Measurements from ENCODE around the gene SWAP70.

The SWAP70 gene

GRCh38 chr11:9669954-9670353, 6.1 kb downstream of the SWAP70 start:
- Histone ChIP-seq H3K36me3 (ENCODE audit: control insufficient read depth, insufficient read depth, low read length) (no peaks in the 10 kb centered on the region), H3K4me3 (ENCODE audit: low read depth, low read length) (no peak overlapping the region), H3K27me3 (ENCODE audit: control insufficient read depth, insufficient read depth, low read length) (no peaks in the 10 kb centered on the region), H3K27ac (no peak overlapping the region), H2AFZ (no peak overlapping the region), H3K9me3 (ENCODE audit: control insufficient read depth, low read length) (no peaks in the 10 kb centered on the region), H3K79me2 (no peaks in the 10 kb centered on the region), H3K4me2 (ENCODE audit: low read length) (no peak overlapping the region), H3K9ac (no peak overlapping the region), H3K4me1 (no peaks in the 10 kb centered on the region)
- TF ChIP-seq CTCF (IDR thresholded peaks at IDR 0.05), result no peak

- no peaks in the 10 kb centered on the region for H3K79me2 ChIP-seq
- H3K36me3 ChIP-seq (ENCODE audit: control insufficient read depth, insufficient read depth, low read length), result no peaks in the 10 kb centered on the region
- no peak overlapping the region for H3K27ac ChIP-seq
- TF ChIP-seq CTCF (IDR thresholded peaks at IDR 0.05), result no peak
- no peaks in the 10 kb centered on the region for H3K9me3 ChIP-seq (ENCODE audit: control insufficient read depth, low read length)
- no peak overlapping the region for H3K9ac ChIP-seq
- H2AFZ ChIP-seq, result no peak overlapping the region
- no peak overlapping the region for H3K4me3 ChIP-seq (ENCODE audit: low read depth, low read length)
- H3K4me2 ChIP-seq (ENCODE audit: low read length), result no peak overlapping the region
- H3K4me1 ChIP-seq, result no peaks in the 10 kb centered on the region
- H3K27me3 ChIP-seq (ENCODE audit: control insufficient read depth, insufficient read depth, low read length), result no peaks in the 10 kb centered on the region
Measured at GRCh38 chr11:9672288-9672916, 8.5 kb downstream of the SWAP70 start.

GRCh38 chr11:9672918-9673317, 9.0 kb downstream of the SWAP70 start:
- no peak for TF ChIP-seq CTCF (IDR thresholded peaks at IDR 0.05)
- H3K27ac ChIP-seq, result no peak overlapping the region
- H3K36me3 ChIP-seq (ENCODE audit: control insufficient read depth, insufficient read depth, low read length), result no peaks in the 10 kb centered on the region
- H2AFZ ChIP-seq, result no peak overlapping the region
- H3K9ac ChIP-seq, result no peak overlapping the region
- H3K4me3 ChIP-seq (ENCODE audit: low read depth, low read length), result no peak overlapping the region
- H3K4me1 ChIP-seq, result no peaks in the 10 kb centered on the region
- no peaks in the 10 kb centered on the region for H3K9me3 ChIP-seq (ENCODE audit: control insufficient read depth, low read length)
- H3K4me2 ChIP-seq (ENCODE audit: low read length), result no peak overlapping the region
- no peaks in the 10 kb centered on the region for H3K27me3 ChIP-seq (ENCODE audit: control insufficient read depth, insufficient read depth, low read length)
- no peaks in the 10 kb centered on the region for H3K79me2 ChIP-seq

GRCh38 chr11:9675691-9676090, 11.8 kb downstream of the SWAP70 start:
- no peak overlapping the region for H3K4me3 ChIP-seq (ENCODE audit: low read depth, low read length)
- no peak overlapping the region for H2AFZ ChIP-seq
- H3K36me3 ChIP-seq (ENCODE audit: control insufficient read depth, insufficient read depth, low read length), result no peaks in the 10 kb centered on the region
- H3K79me2 ChIP-seq, result peaks cover 3% of the 10 kb centered on the region
- no peak overlapping the region for H3K27ac ChIP-seq
- H3K4me1 ChIP-seq, result no peaks in the 10 kb centered on the region
- no peaks in the 10 kb centered on the region for H3K27me3 ChIP-seq (ENCODE audit: control insufficient read depth, insufficient read depth, low read length)
- no peak overlapping the region for H3K4me2 ChIP-seq (ENCODE audit: low read length)
- H3K9me3 ChIP-seq (ENCODE audit: control insufficient read depth, low read length), result no peaks in the 10 kb centered on the region
- no peak overlapping the region for H3K9ac ChIP-seq
- no peak for TF ChIP-seq CTCF (IDR thresholded peaks at IDR 0.05)

GRCh38 chr11:9677951-9678350, 14.1 kb downstream of the SWAP70 start:
- Histone ChIP-seq H3K9ac (no peak overlapping the region), H3K27ac (no peak overlapping the region), H3K79me2 (peaks cover 5% of the 10 kb centered on the region), H2AFZ (no peak overlapping the region), H3K36me3 (ENCODE audit: control insufficient read depth, insufficient read depth, low read length) (no peaks in the 10 kb centered on the region), H3K4me1 (no peaks in the 10 kb centered on the region), H3K4me3 (ENCODE audit: low read depth, low read length) (no peak overlapping the region), H3K9me3 (ENCODE audit: control insufficient read depth, low read length) (no peaks in the 10 kb centered on the region), H3K27me3 (ENCODE audit: control insufficient read depth, insufficient read depth, low read length) (no peaks in the 10 kb centered on the region), H3K4me2 (ENCODE audit: low read length) (no peak overlapping the region)
- no peak for TF ChIP-seq CTCF (IDR thresholded peaks at IDR 0.05)

Measured in parathyroid adenoma (tissue), 2 donors.